Measurements from ENCODE around the gene DNAAF6.
"Not testable (repeated sequence)": the region's sequence is repeated elsewhere in the genome, so short reads cannot be mapped to it uniquely, and the experiment has no call there.

DNAAF6 gene

DNA sequence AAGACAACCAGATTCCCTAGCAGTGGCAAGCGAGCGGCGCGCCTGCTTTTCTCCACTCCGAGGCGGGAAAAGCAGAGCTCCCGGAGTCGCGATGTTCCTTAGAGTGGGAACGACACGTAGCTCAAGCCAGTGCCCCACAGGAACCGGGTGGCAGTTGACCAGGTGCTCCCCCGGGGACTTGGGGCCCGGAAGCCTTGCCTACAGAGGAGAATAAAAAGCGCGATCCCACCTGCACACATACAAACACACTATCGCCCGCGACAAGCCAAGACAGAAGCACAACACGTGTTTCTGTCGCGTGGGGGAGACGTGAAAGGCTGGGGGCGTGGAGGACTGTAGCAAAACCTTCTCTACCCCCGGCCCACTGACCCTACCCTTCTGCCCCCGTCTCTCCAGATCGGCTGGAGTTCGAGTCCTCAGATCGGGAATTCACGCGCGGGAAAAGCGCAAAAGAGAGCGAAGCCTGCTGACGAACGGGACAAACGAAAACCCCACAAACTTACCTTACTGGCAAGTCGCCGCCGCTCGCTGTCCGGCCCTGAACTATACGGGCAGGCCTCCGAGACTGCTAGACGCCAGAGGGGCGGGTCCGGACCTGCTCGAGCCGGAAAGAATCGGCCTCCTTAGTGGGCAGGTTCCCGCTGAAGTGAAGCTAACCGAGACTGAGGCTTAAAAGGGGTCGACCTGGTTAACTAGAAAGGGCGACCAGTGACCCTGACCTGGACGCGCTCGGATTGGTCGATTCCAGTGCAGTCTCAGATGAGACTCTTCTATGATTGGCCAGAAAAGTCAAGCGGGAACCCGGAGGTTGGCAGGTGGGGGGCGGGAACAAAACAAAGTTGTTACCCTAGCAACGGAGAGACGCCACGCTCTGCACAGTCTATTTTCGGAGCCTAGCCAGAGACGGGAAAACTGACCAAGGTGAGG lies at the start of gene DNAAF6, which contains the start of gene NUP62CL:
Gene DNAAF6, plus strand, starts transcription at position 842 of the 927 bp plus-strand sequence. CDS start 6,265 bp downstream, outside the sequence.
Gene NUP62CL, minus strand, starts transcription at position 664 of the 927 bp plus-strand sequence. CDS start 31,287 bp downstream, outside the sequence.
- DNase-seq = peak in 1 of 2 experiments; percentile 49

DNA sequence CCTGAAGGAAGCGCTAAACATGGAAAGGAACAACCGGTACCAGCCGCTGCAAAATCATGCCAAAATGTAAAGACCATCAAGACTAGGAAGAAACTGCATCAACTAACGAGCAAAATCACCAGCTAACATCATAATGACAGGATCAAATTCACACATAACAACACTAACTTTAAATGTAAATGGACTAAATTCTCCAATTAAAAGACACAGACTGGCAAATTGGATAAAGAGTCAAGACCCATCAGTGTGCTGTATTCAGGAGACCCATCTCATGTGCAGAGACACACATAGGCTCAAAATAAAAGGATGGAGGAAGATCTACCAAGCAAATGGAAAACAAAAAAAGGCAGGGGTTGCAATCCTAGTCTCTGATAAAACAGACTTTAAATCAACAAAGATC lies 48.8 kb upstream of the DNAAF6 start:
- not testable (repeated sequence) for DNase-seq

DNA sequence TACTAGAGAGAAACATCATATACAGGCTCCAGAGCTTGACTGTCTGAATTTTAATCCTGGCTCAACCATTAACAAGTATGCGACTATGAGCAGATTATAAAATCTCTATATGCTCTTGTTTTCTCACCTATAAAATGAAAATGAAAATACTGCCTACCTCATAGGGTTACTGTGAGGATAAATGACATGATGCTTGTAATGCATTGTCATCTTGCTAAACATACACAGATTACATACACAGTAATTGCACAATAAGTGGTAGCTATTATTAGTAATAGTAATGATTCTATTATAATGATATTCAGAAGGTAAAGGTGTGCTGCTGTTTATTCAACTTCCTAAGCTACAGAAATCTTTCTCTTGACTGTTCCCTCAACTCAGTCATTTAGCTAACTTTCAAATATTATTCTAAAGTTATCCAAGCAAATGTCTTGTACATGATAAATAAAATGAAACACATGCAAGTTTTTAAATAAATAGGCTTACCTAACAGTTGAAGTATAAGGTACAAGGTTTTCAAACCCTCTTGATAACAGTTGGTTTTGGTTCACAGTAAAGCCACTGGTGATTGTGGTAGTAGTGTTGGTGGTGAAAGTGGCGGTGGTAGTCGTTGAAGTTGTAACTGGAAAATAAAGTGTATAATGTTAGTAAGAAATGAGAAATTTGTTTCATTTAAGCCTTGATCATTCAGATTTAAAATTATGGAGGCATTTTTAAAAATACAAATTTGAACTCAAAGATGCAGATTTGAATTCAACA lies 39.1 kb upstream of the DNAAF6 start:
- DNase-seq = no peak

DNA sequence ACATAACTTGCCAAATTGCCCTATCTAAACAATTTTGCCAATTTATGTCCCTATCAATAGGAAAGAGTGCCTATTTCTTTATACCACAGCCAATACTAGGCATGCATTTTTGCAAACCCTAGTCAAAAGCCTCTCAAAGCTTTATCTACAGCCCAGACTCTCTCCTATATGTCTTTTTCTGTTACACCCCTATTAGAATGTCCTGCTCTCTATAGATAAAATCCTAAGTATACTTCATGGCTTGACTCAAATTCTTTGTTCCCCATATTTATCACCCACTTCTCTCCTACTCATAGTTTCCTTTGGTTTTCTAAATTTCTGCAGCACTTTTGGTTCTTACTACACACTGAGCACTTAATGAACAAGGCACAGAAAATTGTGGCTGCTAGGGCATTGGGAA lies 38.2 kb upstream of the DNAAF6 start:
- no peak for DNase-seq

DNA sequence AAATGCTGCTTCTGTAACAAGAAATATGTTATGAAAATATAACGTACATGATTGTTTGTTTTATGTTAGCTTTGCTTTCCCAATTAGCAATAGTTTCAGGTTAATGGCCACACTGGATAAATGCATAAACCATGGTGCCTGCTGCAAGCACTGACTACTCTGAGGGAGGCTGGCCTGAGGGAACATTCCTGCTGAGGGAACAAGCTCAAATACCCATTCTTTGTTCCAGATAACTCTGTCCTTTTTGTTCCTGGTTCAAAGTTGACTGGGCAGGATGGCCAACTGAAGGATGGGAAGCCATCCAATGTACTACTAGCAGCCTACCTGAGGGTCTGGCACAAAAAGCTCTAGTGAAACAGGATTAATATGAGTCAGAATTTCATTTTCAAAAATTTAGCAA lies 37.7 kb upstream of the DNAAF6 start:
- no peak for DNase-seq

DNA sequence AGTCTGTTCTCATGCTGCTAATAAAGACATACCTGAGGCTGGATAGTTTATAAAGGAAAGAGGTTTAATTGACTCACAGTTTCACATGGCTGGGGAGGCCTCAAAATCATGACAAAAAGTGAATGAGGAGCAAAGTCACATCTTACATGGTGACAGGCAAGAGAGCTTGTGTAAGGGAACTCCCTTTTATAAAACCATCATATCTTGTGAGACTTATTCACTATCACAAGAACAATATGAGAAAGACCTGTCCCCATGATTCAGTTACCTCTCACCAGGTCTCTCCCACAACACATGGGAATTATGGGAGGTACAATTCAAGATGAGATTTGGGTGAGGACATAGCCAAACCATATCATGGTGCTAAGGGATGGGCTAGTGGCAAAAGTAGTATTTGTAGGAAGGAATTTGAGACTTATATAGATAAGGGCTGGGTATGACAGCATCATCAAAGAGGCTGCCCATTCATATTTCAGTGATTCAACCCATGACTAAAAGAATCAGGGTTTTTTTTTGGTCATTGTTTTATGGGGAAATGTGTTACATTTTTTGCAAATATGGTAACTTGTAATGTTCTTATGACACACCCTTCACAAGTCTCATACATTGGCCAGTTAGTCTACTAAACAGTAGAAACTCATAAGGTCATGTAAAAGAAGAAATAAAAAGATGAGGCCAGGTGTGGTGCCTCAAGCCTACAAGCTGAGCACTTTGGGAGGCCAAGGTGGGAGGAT lies 34.9 kb upstream of the DNAAF6 start:
- no peak for DNase-seq

DNA sequence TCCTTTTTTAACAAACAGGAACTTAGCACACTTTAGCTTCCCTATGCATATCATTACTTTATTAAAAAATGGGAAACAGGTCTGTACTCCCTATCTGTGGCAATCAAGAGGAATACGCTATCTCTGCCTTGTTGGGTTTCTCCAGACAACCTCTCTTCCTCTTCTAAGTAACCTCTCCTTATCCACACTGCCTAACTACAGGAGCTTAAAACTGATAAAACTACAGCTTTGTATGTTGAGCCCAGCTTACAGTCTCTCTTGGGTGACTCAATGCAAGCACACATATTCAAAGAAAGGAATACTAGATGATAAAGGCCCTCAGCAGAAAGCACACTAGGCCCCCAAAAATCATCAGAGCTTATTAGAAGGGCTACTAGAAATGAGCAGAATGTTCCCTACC lies 9.1 kb upstream of the DNAAF6 start:
- DNase-seq = no peak

- DNase-seq = not testable (repeated sequence)
Observed at GRCh38 chrX:107198074-107198473, 8.3 kb upstream of the DNAAF6 start.

- no peak for DNase-seq
Observed at GRCh38 chrX:107199491-107199890, 6.9 kb upstream of the DNAAF6 start.

DNA sequence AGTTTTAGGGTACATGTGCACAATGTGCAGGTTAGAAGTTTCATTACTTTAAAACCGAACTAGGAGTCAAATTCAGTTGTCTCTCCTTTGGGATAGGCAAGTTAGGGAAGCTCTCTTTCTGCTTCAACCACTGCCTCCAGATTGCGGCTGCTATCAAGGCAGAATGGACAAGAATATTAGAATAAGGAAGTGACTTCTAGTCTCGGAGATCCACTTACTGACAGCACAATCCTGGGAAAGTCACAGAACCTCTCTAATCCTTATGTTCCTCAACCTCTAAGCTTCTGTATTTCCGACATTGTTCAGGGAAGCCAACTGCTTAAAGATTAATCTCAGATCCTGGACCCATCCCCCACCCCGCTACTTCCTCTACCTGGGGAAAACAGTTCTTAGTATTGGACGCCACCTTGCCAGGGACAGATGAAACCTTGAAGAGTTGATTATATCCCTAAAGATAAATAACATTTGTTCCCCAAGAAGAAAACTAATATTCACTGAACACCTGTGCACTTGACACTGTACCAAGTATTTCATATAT lies 2.3 kb upstream of the DNAAF6 start:
- no peak for DNase-seq

DNA sequence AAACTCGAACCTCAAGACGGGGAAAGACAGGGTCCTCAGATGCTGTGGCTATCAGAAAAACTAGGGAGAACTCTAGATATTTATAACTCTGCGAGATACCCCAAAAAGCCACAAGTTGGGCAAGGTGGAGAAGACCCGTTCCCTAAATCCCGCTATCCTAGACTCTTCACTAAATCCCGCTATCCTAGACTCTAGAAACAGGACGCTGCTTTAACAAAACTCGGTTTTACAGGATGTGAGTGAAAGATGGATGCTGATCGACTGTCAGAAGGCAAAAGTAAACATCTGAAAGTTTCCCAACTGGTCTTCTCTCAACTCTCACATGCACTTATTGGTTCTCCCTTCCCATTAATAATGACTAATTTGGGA lies 270 bp downstream of the DNAAF6 start:
- no peak for DNase-seq

GRCh38 chrX:107207089-107207488 lies 678 bp downstream of the DNAAF6 start:
- DNase-seq = no peak

GRCh38 chrX:107207943-107208342 lies 1.5 kb downstream of the DNAAF6 start:
- no peak for DNase-seq

- DNase-seq = no peak
Observed at GRCh38 chrX:107213477-107213876, 7.1 kb downstream of the DNAAF6 start.

DNA sequence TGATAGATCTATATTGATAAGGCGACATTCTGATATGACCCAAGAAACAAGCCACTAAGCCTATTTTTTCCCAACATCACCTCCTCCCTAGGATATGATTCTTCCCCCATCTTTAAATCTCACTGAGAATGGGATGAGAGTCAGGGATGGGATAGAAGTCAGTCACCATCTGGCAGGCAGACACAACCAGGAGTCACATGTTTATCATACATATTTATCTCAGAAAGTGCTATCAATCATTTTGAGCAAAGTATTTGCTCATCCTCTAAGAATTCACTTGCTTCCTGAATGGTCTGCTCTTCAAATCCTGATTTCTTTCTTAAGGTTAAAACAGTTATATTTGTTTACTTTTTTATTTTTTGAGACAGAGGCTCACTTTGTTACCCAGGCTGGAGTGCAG lies 20.3 kb downstream of the DNAAF6 start:
- peak in 1 of 2 experiments; percentile 56 for DNase-seq

GRCh38 chrX:107227780-107228485 lies 21.5 kb downstream of the DNAAF6 start:
- no peak for DNase-seq

GRCh38 chrX:107228486-107228819 lies 22.0 kb downstream of the DNAAF6 start:
- no peak for DNase-seq

DNA sequence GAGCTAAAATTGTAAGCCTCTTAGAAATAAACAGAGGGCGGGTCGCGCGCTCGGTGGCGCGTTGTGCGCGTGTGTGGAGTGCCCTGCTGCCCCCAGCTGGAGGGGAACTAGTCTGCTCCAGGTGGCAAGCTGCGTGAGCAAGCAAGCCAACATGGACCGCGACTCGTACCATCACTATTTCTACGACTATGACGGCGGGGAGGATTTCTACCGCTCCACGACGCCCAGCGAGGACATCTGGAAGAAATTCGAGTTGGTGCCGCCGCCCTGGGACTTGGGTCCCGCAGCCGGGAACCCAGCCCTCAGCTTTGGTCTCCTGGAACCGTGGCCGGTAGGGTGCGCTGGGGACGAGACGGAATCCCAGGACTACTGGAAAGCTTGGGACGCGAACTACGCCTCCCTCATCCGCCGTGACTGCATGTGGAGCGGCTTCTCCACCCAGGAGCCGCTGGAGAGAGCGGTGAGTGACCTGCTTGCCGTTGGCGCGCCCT lies 66.1 kb downstream of the DNAAF6 start:
- no peak for DNase-seq

- no peak for DNase-seq
Observed at GRCh38 chrX:107273795-107274194, 67.4 kb downstream of the DNAAF6 start.

GRCh38 chrX:107288676-107289075 lies 82.3 kb downstream of the DNAAF6 start:
- DNase-seq = no peak

GRCh38 chrX:107290019-107290418 lies 83.6 kb downstream of the DNAAF6 start:
- no peak for DNase-seq

- DNase-seq = no peak
Observed at GRCh38 chrX:107293056-107293455, 86.6 kb downstream of the DNAAF6 start.
